HUES48 (cell line): ENCODE data around the gene NUP210L.
"Not testable (repeated sequence)": the region's sequence is repeated elsewhere in the genome, so short reads cannot be mapped to it uniquely, and the experiment has no call there.

Experiments used
- H3K27ac ChIP-seq: one replicate; pipeline ENCODE4 v1.7.0; 2013; ENCODE audit warnings: low read depth, low read length, inconsistent platforms
- H3K27me3 ChIP-seq: 2 replicates; pipeline ENCODE4 v1.6.1; 2013; ENCODE audit warnings: mild to moderate bottlenecking, low read length; ENCODE audit not compliant: control insufficient read depth, insufficient read depth
- H3K36me3 ChIP-seq: 2 replicates; pipeline ENCODE4 v1.6.1; 2013; ENCODE audit warnings: low read length; ENCODE audit not compliant: control insufficient read depth, insufficient read depth
- H3K4me1 ChIP-seq: 2 replicates; pipeline ENCODE4 v1.6.1; 2013; ENCODE audit warnings: mild to moderate bottlenecking, low read length; ENCODE audit not compliant: control insufficient read depth, insufficient read depth
- H3K4me3 ChIP-seq: 2 replicates; pipeline ENCODE4 v1.5.1; 2013; ENCODE audit warnings: mild to moderate bottlenecking, low read depth, low read length
- H3K9ac ChIP-seq: 2 replicates; pipeline ENCODE4 v1.6.1; 2013; ENCODE audit warnings: mild to moderate bottlenecking, low read depth, low read length, moderate library complexity
- H3K9me3 ChIP-seq: 2 replicates; pipeline ENCODE4 v1.6.1; 2013; ENCODE audit warnings: low read length; ENCODE audit not compliant: control insufficient read depth, insufficient read depth

Gene NUP210L

DNA sequence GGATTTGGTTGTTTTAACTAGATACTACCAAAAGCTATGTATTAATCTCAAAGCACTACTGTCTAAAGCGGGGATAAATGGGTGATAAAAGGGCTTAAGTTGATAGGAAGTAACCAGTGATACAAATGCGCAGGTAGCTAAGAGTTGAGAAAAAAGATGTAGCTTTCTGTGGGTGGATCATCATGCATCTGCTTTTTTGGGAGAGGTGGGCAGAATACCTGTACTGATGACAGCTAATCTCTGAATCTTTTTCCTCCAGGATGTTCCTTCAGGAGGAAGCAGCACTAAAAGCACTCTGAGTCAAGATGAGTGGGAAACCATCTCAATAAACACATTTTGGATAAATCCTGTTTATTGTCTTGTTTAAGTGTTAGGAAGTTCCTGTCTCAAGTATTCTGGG is 163.1 kb downstream of the NUP210L start:
- Histone ChIP-seq H3K9ac (peak overlapping the region; percentile 99), H3K4me3 (peak overlapping the region; percentile 88), H3K27me3 (no peaks in the 10 kb centered on the region), H3K9me3 (no peaks in the 10 kb centered on the region), H3K36me3 (peaks cover 46% of the 10 kb centered on the region), H3K27ac (peak overlapping the region; percentile 98), H3K4me1 (peaks cover 9% of the 10 kb centered on the region)

DNA sequence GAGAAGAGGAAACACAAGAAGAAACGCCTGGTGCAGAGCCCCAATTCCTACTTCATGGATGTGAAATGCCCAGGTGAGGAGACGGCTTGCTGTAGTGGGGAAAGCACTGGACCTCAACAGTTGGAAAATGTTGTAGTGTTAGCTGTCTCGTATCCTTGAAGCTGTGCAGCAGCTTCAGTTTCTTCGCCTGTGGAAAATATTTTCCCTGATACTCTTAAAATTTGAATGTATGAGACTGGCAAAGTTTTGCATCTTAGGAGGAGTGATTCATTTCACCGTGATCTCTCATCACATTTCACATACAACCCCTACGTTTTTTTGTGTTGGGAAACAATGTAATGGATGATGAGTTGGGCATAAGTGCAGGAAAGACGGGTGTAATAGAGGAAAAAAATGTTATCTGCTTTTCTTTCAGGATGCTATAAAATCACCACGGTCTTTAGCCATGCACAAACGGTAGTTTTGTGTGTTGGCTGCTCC is 163.7 kb downstream of the NUP210L start:
- Histone ChIP-seq H3K4me3 (peak overlapping the region; percentile 88), H3K9ac (peak overlapping the region; percentile 99), H3K27me3 (no peaks in the 10 kb centered on the region), H3K9me3 (no peaks in the 10 kb centered on the region), H3K36me3 (peaks cover 46% of the 10 kb centered on the region), H3K27ac (peak overlapping the region; percentile 98), H3K4me1 (peaks cover 13% of the 10 kb centered on the region)

DNA sequence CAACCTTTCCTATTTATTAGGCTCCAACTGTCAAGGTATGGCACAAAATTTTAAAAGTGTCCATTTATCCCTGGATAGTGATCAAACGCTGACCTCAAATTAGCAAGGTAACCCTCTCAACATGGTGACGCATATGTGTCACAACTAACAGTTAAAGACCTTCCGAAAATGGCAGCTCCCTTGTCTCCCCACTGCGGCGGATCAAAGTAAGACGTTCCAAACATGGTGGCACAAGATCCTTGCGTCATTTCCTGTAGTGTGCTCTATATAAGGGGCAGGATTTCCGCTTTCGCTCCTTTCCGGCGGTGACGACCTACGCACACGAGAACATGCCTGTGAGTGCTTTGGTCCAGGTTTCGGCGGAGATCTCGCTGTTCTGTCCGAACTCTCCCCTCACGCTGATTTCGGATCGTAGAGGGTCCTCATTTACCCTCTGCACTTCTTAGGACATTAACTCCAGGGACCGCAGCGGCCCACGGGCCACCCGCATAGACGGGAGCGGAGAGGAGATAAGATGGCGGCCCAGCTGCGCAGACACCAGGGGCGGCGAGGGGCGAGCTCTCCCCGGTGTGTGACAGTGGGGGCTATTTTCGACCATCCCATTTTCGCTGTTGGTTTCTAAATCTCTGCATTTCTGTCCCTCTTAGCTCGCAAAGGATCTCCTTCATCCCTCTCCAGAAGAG is 164.3 kb downstream of the NUP210L start, which contains the start of gene RPS27:
Gene RPS27, plus strand, starts transcription at position 295 of the 683 bp plus-strand sequence. Its CDS starts 35 bp downstream, at position 330.
- Histone ChIP-seq H3K9ac (peak within 1 kb of the TSS; percentile 99), H3K4me1 (peaks cover 13% of the 10 kb centered on the region), H3K9me3 (no peaks in the 10 kb centered on the region), H3K27me3 (no peaks in the 10 kb centered on the region), H3K4me3 (peak within 1 kb of the TSS; percentile 88), H3K36me3 (peaks cover 45% of the 10 kb centered on the region), H3K27ac (peak within 1 kb of the TSS; percentile 98)

DNA sequence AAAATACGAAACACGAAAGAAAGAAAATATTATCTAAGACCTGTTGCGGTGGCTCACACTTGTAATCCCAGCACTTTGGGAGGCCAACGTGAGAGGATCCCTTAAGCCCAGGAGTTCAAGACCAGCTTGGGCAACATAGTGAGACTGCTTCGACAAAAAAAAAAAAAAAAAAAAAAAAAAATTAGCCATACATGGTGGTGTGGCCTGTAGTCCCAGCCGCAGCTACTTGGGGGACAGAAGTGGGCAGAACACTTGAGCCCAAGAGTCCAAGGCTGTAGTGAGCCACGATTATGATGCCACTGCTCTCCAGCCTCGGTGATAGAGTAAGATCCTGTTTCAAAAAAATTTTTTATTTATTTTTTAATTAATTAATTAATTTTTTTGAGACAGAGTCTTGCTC is 167.3 kb downstream of the NUP210L start:
- Histone ChIP-seq H3K9me3 (no peaks in the 10 kb centered on the region), H3K36me3 (peaks cover 28% of the 10 kb centered on the region), H3K9ac (no peak overlapping the region), H3K4me3 (no peak overlapping the region), H3K4me1 (peaks cover 17% of the 10 kb centered on the region), H3K27me3 (no peaks in the 10 kb centered on the region), H3K27ac (no peak overlapping the region)

DNA sequence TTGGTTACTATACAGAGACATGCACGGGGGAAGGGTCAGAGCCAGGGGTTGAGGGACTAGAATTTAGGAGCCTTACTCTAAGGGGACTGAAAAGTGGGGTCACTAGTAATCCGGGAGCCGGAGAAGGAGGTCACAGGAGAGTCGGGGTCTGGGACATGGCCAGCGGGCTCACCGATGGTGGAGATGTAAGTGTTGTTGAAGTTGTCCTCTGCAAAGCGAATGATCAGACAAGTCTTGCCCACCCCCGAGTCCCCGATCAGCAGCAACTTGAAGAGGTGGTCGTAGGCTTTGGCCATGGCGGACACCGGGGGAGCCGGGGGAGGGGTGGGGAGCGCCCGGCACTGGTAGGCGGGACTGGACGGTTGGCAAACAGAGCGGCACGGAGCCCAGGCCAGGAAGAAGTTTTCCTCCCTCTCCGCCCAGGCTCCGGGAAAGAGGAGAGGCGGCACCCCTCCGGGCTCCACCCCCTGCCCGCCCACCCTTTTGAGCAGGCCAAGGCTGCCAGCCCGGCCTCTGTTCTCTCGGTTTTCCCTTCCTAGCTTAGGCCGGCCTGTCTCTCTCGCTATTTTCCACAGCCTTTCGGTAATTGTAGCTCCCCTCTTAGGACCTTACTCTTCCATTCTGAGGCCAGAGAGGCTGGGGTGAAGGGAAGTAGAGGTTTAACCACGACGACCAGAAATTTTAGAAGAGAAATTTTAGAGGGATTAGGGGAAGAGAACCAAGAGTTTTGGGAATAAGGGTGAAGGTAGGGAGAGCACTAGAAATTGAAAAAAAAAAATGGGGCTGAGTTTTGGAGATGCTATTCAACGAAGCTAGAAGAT is 168.7 kb downstream of the NUP210L start, which contains the start of gene RAB13:
Gene RAB13, minus strand, starts transcription at position 399 of the 821 bp plus-strand sequence. Its CDS starts 103 bp downstream, at position 296.
- peaks cover 10% of the 10 kb centered on the region; the same call in 1 of the 2 replicates for H3K4me1 ChIP-seq
- peak within 1 kb of the TSS; percentile 89 for H3K27ac ChIP-seq
- H3K9me3 ChIP-seq = no peaks in the 10 kb centered on the region
- peaks cover 28% of the 10 kb centered on the region for H3K36me3 ChIP-seq
- H3K4me3 ChIP-seq = peak within 1 kb of the TSS; percentile 91
- H3K9ac ChIP-seq = peak within 1 kb of the TSS; percentile 82
- no peaks in the 10 kb centered on the region for H3K27me3 ChIP-seq

DNA sequence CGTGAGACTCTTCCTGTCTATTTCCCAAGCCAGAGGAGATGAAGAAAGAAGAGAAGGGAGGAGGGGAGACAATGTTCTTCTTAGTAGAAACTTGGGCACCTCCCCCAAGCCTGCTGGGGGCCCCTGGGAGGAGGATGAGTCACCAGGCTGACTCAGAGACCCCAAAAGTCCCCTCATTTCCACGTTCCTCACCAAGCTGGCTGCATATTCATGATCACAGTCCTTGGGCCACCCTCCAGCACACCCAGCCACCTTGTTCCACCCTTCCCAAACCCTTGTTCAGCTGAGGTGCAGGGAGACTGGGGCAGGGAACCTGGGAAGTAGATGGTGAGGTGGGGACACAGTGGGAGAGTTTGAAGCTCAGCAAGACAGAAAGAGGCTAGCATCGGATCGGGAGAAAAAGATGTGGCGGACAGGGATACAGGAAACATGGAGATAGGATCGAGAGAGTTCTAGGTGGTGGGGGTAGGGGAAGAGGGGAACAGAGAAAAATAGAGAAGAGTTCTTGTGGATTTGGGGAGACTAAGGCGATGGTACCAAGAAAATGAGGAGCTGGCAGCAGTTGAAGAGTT is 169.4 kb downstream of the NUP210L start:
- peak overlapping the region; percentile 89 for H3K27ac ChIP-seq
- H3K4me3 ChIP-seq = peak overlapping the region; percentile 91
- no peaks in the 10 kb centered on the region for H3K27me3 ChIP-seq
- H3K4me1 ChIP-seq = peaks cover 10% of the 10 kb centered on the region; the same call in 1 of the 2 replicates
- no peaks in the 10 kb centered on the region for H3K9me3 ChIP-seq
- H3K36me3 ChIP-seq = peaks cover 30% of the 10 kb centered on the region
- H3K9ac ChIP-seq = peak overlapping the region; percentile 82

DNA sequence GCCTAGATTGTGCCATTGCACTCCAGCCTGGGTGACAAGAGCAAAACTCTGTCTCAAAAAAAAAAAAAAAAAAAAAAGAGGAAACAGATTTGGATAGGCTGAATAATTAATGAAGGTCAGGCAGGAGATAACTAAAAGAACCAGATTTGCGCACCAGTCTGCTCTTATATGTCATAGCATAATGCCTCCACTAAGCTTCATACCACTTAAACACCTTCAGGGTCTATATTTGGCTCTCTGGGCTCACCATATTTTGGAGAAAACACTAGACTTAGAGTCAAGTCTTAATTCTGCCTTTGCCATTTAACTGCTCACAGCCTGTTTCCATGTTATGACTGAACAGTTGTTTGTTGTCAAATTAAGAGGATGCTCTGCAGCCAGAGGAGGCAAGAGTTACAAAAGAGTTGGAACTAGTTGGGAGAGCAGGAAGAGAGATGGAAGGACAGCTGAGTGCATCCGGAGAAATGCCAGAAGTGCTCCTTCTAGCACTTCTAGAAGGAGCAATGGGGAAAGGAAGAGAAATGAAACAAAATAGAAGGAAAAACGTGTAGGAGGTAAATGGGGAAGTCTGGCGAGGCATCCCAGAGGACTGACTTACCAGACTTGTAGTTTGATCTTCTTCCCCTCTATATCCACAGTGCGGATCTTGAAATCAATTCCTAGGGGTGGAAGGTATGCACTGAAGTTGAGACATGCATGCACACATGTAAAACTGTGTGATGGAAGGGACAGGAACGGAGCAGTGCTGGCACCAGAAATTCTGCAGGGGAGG is 170.6 kb downstream of the NUP210L start:
- Histone ChIP-seq H3K9me3 (no peaks in the 10 kb centered on the region), H3K27me3 (no peaks in the 10 kb centered on the region), H3K4me1 (peaks cover 10% of the 10 kb centered on the region; the same call in 1 of the 2 replicates), H3K36me3 (peaks cover 30% of the 10 kb centered on the region), H3K9ac (no peak overlapping the region), H3K27ac (peak overlapping the region; percentile 89), H3K4me3 (peak overlapping the region; percentile 91)

DNA sequence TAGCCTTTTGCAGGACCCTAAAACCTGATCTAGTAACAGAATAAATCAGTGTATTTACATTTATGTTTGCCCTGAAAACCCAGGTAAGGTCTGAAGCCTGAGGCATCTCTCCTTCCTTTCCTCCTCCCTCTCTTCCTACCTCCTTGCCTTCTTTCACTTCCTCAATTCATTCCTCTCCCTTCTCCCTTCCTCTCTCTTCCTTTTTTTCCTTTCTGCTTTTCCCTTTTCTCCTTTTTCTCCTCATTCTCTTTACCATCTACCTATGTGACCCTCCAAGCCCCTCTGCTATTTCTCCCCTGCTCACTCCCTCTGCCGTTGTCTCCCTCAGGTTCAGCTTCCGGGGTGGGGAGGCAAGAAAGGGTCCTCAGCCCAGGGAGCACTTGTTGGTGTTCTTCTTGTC is 173.1 kb downstream of the NUP210L start:
- H3K4me1 ChIP-seq, H3K27me3 ChIP-seq, H3K4me3 ChIP-seq, H3K9me3 ChIP-seq, H3K27ac ChIP-seq, H3K9ac ChIP-seq: not testable (repeated sequence)
- peaks cover 35% of the 10 kb centered on the region for H3K36me3 ChIP-seq

DNA sequence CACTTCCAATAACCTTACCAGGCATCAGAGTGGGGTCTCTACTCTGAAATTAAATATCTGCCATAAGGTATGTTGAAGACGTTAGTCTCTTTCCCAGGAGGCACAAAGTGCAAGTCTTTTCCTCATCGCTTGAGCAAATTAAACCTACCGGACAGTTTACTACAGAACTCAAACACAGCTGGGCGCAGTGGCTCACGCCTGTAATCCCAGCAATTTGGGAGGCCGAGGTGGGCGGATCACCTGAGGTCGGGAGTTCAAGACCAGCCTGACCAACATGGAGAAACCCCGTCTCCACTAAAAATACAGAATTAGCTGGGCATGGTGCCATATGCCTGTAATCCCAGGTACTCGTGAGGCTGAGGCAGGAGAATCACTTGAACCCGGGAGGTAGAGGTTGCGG is 175.8 kb downstream of the NUP210L start:
- peaks cover 51% of the 10 kb centered on the region for H3K36me3 ChIP-seq
- H3K27ac ChIP-seq = not testable (repeated sequence)

DNA sequence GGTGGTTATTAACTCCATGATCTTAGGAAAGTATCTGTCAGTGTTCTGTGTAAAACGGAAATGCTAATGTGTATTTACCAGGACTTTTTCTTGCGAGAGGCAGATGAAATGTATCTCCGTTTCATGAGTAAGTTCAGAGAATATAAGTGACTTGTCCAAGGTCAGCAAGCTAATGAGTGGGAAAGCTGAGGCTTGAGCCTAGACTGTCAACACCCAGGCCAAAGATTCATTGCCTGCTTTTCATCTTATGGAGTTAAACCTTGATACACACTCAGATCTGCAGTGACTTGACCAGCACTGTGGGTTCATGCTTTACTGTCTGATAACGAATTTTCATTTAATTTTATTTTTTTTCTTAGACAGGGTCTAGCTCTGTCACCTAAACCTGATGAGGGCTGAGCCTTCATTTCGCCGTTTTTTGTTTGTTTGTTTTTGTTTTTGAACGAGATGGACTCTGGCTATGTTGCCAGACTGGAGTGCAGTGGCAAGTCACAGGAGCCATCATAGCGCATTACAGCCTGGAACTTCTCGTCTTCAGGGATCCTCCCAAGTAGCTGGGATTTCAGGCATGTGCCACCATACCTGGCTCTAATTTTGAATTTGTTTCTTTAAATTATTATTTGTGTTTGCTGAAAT is 176.5 kb downstream of the NUP210L start:
- Histone ChIP-seq H3K9ac (no peak overlapping the region), H3K4me3 (peak overlapping the region; percentile 96), H3K9me3 (no peaks in the 10 kb centered on the region), H3K36me3 (peaks cover 55% of the 10 kb centered on the region), H3K27ac (peak overlapping the region; percentile 95), H3K4me1 (peaks cover 4% of the 10 kb centered on the region; the same call in 1 of the 2 replicates), H3K27me3 (no peaks in the 10 kb centered on the region)

More for the DNA sequence above, 175.8 kb downstream of the NUP210L start:
- H3K4me1 ChIP-seq, H3K4me3 ChIP-seq, H3K9me3 ChIP-seq, H3K9ac ChIP-seq, H3K27me3 ChIP-seq: not testable (repeated sequence)
